Ishikawa (cell line): ENCODE results near the gene NEBL.

ENCODE experiments used
- CEBPB ChIP-seq: IDR thresholded peaks from 2 replicates; pipeline ENCODE4 v1.6.1; 2012
- CREB1 ChIP-seq: IDR thresholded peaks from 2 replicates; pipeline ENCODE4 v1.6.1; 2012; ENCODE audit warnings: low read depth
- EGR1 ChIP-seq: IDR thresholded peaks from 2 replicates; pipeline ENCODE4 v1.6.1; 2012
- EP300 ChIP-seq: IDR thresholded peaks from 2 replicates; pipeline ENCODE4 v1.6.1; 2012; ENCODE audit warnings: borderline replicate concordance
- FOXM1 ChIP-seq: IDR thresholded peaks from 2 replicates; pipeline ENCODE4 v1.6.1; 2012; ENCODE audit warnings: low read depth, borderline replicate concordance
- MAX ChIP-seq: IDR thresholded peaks from 2 replicates; pipeline ENCODE4 v1.6.1; 2012
- NFIC ChIP-seq: IDR thresholded peaks from 2 replicates; pipeline ENCODE4 v1.6.1; 2012
- RAD21 ChIP-seq: IDR thresholded peaks from 2 replicates; pipeline ENCODE4 v1.6.1; 2012; ENCODE audit warnings: low read depth
- REST ChIP-seq: IDR thresholded peaks from 2 replicates; pipeline ENCODE4 v1.6.1; 2012; ENCODE audit warnings: low read depth, mild to moderate bottlenecking
- TAF1 ChIP-seq: IDR thresholded peaks from 2 replicates; pipeline ENCODE4 v1.6.1; 2012; ENCODE audit warnings: low read depth, mild to moderate bottlenecking
- TCF12 ChIP-seq: IDR thresholded peaks from 2 replicates; pipeline ENCODE4 v1.6.1; 2012; ENCODE audit warnings: low read depth
- TEAD4 ChIP-seq: IDR thresholded peaks from 2 replicates; pipeline ENCODE4 v1.6.1; 2012
- USF1 ChIP-seq: IDR thresholded peaks from 2 replicates; pipeline ENCODE4 v1.6.1; 2012
- YY1 ChIP-seq: IDR thresholded peaks from 2 replicates; pipeline ENCODE4 v1.6.1; 2012; ENCODE audit warnings: low read depth
- ZBTB7A ChIP-seq: IDR thresholded peaks from 2 replicates; pipeline ENCODE4 v1.6.1; 2012; ENCODE audit warnings: low read depth

Gene NEBL

GRCh38 chr10:20888620-20889330 lies 8.3 kb downstream of the NEBL start:
- no peak for TF ChIP-seq CEBPB
- TF ChIP-seq TEAD4: no peak
- no peak for TF ChIP-seq TCF12
- TF ChIP-seq MAX: no peak
- TF ChIP-seq RAD21: no peak; the same call in 1 of the 2 replicates
- TF ChIP-seq CREB1: no peak
- no peak for TF ChIP-seq NFIC
- TF ChIP-seq YY1: no peak
- TF ChIP-seq USF1: no peak
- TF ChIP-seq ZBTB7A: no peak
- TF ChIP-seq TAF1: no peak
- no peak for TF ChIP-seq EP300
- TF ChIP-seq EGR1: no peak
- TF ChIP-seq FOXM1: no peak
- no peak for TF ChIP-seq REST

- no peak for TF ChIP-seq ZBTB7A
- TF ChIP-seq CREB1: no peak
- no peak for TF ChIP-seq NFIC
- TF ChIP-seq EP300: no peak
- TF ChIP-seq YY1: no peak
- TF ChIP-seq TEAD4: no peak
Measured at GRCh38 chr10:20887706-20888555, 9.2 kb downstream of the NEBL start.

- TF ChIP-seq TEAD4: peak; percentile 54; the same call in 1 of the 2 replicates
- no peak for TF ChIP-seq RAD21
- peak; percentile 92 for TF ChIP-seq NFIC
- TF ChIP-seq EP300: peak; percentile 56; the same call in 1 of the 2 replicates
- no peak for TF ChIP-seq ZBTB7A
- TF ChIP-seq TCF12: peak; percentile 80
- TF ChIP-seq CEBPB: peak; percentile 97
- TF ChIP-seq YY1: no peak
- TF ChIP-seq USF1: no peak
- TF ChIP-seq MAX: peak; percentile 38; the same call in 1 of the 2 replicates
- 0 out of 2 replicates have a peak, but pooled peaks have one; percentile 30 for TF ChIP-seq CREB1
Measured at GRCh38 chr10:20885678-20886077, 11.4 kb downstream of the NEBL start.

- no peak for TF ChIP-seq EP300
- TF ChIP-seq RAD21: no peak
- TF ChIP-seq CREB1: no peak
- TF ChIP-seq NFIC: no peak
- TF ChIP-seq EGR1: no peak
- no peak for TF ChIP-seq TAF1
- no peak for TF ChIP-seq TCF12
- no peak for TF ChIP-seq ZBTB7A
- TF ChIP-seq FOXM1: no peak
- no peak for TF ChIP-seq CEBPB
- no peak for TF ChIP-seq TEAD4
- TF ChIP-seq MAX: no peak
- TF ChIP-seq USF1: no peak
- no peak for TF ChIP-seq YY1
- no peak for TF ChIP-seq REST
Measured at GRCh38 chr10:20883552-20883951, 13.6 kb downstream of the NEBL start.
